ENCODE data around the gene PIK3CB.

GRCh38 chr3:138615462-138615861, 219.3 kb downstream of the PIK3CB start:
- TF ChIP-seq CTCF (tag by site-specific recombination; IDR thresholded peaks at IDR 0.05): no peak
- no peak for TF ChIP-seq ZNF335 (tag by site-specific recombination; conservative IDR thresholded peaks at IDR 0.05)
- no peak for TF ChIP-seq ZNF785 (tag by site-specific recombination; IDR thresholded peaks at IDR 0.05)
- TF ChIP-seq ZNF121 (tag by site-specific recombination; IDR thresholded peaks at IDR 0.05): no peak
- no peak for TF ChIP-seq ZBTB1 (tag by site-specific recombination; IDR thresholded peaks at IDR 0.05)
- no peak for TF ChIP-seq PRDM10 (tag by site-specific recombination; IDR thresholded peaks at IDR 0.05)

All from HEK293 (cell line).